ENCODE data around the gene GPC6.

GPC6 gene

DNA sequence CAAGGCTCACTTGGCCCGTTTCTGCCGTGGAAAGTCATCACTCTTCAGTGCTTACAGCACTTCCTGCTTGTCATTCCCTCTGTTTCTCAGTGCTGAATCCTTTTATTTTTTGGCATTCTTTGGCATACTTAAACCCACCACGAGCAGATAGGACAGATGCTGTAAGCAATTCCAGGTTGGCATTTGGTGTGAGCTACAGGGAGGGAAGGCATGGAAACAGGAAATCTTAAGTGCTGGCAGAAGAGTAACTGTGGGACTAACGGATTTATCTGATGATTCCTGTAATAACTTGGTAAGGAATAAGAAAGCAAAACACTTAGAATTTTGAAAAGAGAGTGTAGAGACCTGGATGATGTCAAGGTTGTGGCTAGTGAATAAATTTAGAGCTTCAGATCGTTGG is 273.4 kb downstream of the GPC6 start:
- TF ChIP-seq, protein P1, sequence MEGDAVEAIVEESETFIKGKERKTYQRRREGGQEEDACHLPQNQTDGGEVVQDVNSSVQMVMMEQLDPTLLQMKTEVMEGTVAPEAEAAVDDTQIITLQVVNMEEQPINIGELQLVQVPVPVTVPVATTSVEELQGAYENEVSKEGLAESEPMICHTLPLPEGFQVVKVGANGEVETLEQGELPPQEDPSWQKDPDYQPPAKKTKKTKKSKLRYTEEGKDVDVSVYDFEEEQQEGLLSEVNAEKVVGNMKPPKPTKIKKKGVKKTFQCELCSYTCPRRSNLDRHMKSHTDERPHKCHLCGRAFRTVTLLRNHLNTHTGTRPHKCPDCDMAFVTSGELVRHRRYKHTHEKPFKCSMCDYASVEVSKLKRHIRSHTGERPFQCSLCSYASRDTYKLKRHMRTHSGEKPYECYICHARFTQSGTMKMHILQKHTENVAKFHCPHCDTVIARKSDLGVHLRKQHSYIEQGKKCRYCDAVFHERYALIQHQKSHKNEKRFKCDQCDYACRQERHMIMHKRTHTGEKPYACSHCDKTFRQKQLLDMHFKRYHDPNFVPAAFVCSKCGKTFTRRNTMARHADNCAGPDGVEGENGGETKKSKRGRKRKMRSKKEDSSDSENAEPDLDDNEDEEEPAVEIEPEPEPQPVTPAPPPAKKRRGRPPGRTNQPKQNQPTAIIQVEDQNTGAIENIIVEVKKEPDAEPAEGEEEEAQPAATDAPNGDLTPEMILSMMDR (IDR thresholded peaks at IDR 0.05; ENCODE audit: extremely low read depth, insufficient read depth, missing control alignments): no peak
- in situ Hi-C loops (cut with MboI; ENCODE audit: low pct_unique_long_range_greater_than_20kb, low sequenced_read_pairs, unreplicated experiment): no loop called here
- no peak for DNase-seq (ENCODE audit: low spot score)

DNA sequence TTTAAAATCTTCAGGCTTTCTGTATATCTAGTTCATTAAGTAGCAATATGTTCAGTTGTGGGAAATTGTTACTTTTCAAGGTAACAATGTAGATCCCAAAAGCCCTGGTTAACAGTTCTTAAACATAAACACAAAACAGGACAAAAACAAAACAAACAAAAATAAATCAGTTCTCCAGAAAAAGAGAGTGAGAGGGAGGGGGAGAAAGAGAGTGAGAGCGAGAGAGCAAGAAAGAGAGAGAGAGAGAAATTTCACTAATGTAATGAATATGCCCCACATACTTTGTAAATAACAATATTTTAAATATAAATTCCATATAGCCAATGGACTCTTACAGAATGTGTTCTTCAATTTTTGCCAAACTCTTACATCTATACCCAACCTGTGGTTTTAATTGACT is 275.5 kb downstream of the GPC6 start:
- no peak for DNase-seq (ENCODE audit: low spot score)
- in situ Hi-C loops (cut with MboI; ENCODE audit: low pct_unique_long_range_greater_than_20kb, low sequenced_read_pairs, unreplicated experiment): no loop called here
- TF ChIP-seq, protein P1 (IDR thresholded peaks at IDR 0.05; ENCODE audit: extremely low read depth, insufficient read depth, missing control alignments): no peak

DNA sequence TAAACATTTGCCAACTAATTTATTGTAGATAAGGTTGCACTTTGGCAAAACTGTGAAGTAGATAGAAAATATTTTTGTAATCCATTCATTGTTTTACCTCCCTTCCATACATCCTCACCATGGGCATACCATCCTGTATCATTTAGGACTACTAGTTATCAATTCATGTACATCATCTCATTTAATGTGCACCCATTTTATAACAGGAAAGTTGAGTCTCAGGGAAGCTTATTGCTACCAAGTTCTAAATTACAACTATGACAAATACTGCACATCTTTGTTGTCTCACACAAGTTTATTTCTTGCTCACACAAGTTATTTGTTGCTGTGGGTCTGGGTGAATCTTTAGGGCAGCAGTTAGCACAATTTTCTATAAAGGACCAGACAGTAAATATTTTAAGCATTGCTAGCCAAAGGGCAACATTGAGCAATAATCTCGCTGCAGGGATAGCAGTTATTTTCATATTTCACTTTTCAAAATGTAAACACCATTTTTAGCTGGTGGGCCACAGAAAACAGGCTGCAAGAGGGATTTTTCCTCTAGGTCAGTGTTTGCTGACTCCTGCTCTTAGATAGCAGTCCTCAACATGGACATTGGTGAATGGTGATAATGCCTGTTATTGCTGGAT is 276.5 kb downstream of the GPC6 start:
- DNase-seq (ENCODE audit: low spot score): no peak
- in situ Hi-C loops (cut with MboI; ENCODE audit: low pct_unique_long_range_greater_than_20kb, low sequenced_read_pairs, unreplicated experiment): no loop called here
- TF ChIP-seq, protein P1 (IDR thresholded peaks at IDR 0.05; ENCODE audit: extremely low read depth, insufficient read depth, missing control alignments): no peak

DNA sequence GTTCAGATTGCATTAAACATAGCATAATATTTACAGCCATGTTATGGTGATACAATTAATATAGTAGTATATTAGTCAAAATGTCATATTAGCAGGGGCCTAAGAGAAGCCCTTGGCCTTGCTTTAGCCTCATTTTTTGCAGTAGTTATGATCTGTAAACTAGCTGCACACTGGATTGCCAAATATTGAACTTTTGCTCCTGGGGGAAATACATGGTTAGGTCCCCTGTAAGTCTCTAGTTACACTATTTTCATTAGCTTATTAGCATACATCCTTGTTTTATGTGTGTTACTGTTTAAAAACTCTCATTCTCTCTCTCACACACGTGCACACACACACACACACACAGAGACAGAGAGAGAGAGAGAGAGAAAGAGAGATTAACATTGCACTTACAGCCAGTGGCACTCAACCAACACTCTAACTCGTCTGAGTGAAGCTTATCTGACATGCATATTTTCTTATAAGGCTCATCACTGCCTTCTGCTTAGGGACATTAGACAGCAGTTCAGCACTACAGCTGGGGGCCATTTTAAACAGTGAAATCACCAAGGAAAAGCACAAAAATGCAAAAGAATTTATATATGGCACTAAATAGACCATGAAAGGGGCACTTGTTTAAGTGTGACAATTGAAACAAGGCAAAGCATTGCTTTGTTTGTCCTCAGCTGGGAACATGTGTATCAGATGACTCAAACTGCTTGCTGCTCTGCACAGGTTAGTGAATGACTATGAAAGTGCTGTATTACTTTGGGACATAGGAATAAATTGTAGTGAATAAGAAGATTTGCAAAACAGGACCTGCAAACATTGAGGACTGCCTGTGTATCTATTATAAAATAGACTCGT is 278.7 kb downstream of the GPC6 start:
- no peak for DNase-seq (ENCODE audit: low spot score)
- in situ Hi-C loops (cut with MboI; ENCODE audit: low pct_unique_long_range_greater_than_20kb, low sequenced_read_pairs, unreplicated experiment): no loop called here
- TF ChIP-seq, protein P1 (IDR thresholded peaks at IDR 0.05; ENCODE audit: extremely low read depth, insufficient read depth, missing control alignments): no peak

DNA sequence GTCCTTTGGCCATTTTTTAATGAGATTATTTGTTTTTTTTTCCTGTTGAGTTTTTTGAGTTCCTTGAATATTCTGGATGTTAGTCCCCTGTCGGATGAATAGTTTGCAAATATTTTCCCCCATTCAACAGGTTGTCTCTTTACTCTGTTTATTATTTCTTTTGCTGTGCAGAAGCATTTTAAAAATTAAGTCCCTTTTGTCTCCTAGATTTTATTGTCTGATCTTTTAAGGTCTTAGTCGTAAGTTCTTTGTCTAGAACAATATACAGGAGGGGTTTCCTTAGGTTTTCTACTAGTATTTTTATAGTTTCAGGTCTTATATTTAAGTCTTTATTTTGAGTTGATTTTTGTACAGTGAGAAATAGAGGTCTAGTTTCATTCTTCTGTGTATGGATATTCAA is 284.4 kb downstream of the GPC6 start:
- TF ChIP-seq, protein P1 (IDR thresholded peaks at IDR 0.05; ENCODE audit: extremely low read depth, insufficient read depth, missing control alignments): no peak
- DNase-seq (ENCODE audit: low spot score): no peak
- in situ Hi-C loops (cut with MboI; ENCODE audit: low pct_unique_long_range_greater_than_20kb, low sequenced_read_pairs, unreplicated experiment): no loop called here

DNA sequence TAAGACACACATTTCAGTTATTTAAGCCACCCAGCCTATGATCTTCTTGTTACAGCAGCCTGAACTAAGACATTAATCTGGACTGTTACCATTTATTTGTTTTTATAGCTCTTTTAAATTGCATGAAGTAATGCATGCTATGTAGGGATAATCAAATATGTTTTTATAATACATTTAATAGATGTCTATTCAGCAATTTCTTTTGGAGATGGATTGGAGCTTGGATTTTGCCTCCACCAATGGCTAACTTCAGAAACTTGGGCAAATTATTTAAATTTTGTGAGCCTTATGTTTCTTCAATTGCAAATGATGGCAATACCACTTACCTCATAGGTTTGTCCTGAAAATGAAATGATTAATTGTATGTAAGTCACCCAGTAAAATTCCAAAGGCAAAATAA is 288.7 kb downstream of the GPC6 start:
- TF ChIP-seq, protein P1 (IDR thresholded peaks at IDR 0.05; ENCODE audit: extremely low read depth, insufficient read depth, missing control alignments): no peak
- DNase-seq (ENCODE audit: low spot score): no peak
- in situ Hi-C loops (cut with MboI; ENCODE audit: low pct_unique_long_range_greater_than_20kb, low sequenced_read_pairs, unreplicated experiment): no loop called here
